Endometrium (tissue), 2 donors: ENCODE measurements around the gene MMP2.

Experiments
- FAIRE-seq: peaks from 2 replicates; lab custom pipeline; 2012; peaks lifted over from hg19 to GRCh38; lab: Jason Lieb, UNC
- donor health status: control.
- donor health status: control.

MMP2 gene

GRCh38 chr16:55478827-55479429, at the start of gene MMP2:
Gene MMP2 (plus strand): TSS chr16:55479198. CDS start chr16:55479480, 282 bp downstream.
- FAIRE-seq = no peak

GRCh38 chr16:55433030-55433429, 46.0 kb upstream of the MMP2 start:
- FAIRE-seq = no peak

DNA sequence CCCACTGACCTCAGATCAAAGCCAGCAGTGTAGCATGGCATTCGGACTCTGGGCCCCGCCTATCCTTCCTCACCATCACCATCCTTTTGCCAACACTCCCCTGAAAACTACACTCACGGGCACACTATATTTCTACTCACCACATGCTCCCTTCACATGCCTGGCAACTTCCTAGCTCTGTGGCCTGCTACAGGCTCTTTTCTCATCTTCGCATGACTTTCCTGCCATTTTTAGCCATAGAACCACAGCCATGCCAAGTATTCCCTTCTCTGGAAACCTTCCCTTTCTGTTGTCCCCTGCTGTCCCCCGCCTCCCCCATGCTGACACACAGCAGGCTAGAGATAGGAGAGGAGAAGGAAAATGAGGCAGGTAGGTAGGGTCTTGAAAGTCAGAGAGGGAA, 45.5 kb upstream of the MMP2 start:
- no peak for FAIRE-seq

- FAIRE-seq = no peak
Observed at GRCh38 chr16:55434000-55434399, 45.0 kb upstream of the MMP2 start.

DNA sequence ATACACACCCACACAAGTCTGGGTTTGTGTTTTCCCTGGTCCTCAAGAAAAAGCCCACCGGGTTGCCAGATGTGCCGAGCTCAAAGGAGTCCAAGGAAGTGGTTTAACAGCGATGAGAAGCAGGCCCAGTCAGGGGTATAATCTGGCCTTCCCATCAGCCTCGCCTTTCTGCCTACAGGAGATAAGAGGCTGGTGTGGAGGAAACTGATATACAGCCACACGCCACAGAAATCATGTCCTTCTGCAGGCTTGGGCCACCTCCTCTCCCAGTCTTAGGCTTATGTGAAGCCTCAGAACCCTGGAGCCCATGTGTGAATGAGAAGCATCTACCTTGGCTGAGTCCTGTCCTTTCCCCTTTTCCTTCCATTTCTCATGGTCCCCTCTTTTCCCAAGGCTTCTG, 43.6 kb upstream of the MMP2 start:
- FAIRE-seq = no peak

- no peak for FAIRE-seq
Observed at GRCh38 chr16:55436587-55436986, 42.4 kb upstream of the MMP2 start.

GRCh38 chr16:55437625-55438024, 41.4 kb upstream of the MMP2 start:
- FAIRE-seq = no peak

DNA sequence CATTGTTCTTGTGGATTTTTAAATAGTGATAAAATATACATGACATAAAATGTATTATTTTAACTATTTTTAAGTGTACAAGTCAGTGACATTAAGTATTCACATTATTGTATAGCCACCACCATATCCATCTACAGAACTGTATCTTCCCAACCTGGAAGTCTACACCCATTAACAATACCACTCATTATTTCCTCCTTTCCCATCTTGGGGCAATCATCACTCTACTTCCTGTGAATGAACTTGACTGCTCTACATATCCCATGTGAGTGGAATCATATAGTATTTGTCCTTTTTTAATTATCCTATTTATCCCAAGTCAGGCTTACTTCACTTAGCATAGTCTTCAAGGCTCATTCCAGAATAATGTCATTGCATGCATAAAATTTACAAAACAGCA, 40.7 kb upstream of the MMP2 start:
- no peak for FAIRE-seq

DNA sequence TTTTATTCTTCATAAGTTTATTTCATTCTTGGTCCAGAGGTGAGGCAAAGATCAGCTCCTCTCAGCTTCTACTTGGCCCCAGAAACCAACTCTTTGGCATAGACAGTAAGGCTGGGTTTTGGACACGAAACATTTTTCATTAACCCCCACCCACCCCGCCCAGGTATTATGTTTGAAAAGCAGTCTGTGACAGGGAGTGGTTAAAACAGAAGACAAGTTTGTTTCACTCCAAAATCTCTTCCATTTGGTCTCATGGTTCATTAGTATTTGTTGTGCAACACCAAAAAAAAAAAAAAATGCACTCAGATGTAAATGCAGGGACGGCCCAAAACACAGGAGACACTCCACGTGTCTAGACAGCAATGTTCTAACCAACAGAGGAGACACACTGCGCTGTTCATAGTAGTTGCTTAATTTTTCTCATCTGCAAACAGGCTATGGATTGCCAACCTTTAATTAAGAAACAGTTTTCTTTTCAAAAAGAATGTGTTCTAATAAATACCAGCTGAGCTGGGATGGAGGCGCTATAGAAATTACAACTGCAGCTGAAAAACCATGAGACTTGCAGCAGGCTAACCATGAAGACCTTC, 39.8 kb upstream of the MMP2 start:
- FAIRE-seq = no peak

GRCh38 chr16:55443434-55444346, 35.3 kb upstream of the MMP2 start:
- FAIRE-seq = no peak

GRCh38 chr16:55444754-55445485, 34.1 kb upstream of the MMP2 start:
- FAIRE-seq = no peak

DNA sequence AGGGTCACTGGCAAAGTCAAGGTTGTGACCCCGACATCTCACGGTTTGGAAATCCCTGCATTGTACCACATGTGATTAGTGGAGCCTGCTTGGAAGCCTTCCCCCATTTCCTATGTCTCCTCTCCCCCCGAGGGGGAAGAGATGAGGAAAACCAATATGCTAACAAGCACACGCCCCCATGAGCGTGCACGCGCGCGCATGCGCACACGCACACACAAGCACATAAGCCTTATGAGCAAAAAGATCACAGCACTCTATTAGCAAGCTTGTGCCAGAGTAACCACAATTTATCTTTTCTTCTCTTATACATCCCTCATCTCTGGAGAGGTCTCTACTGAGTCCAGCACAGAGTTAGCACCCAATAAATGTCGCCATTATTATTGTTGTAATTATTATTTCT, 31.8 kb upstream of the MMP2 start:
- no peak for FAIRE-seq

GRCh38 chr16:55452996-55453395, 26.0 kb upstream of the MMP2 start:
- no peak for FAIRE-seq

GRCh38 chr16:55453909-55454308, 25.1 kb upstream of the MMP2 start:
- FAIRE-seq = no peak

GRCh38 chr16:55454861-55455260, 24.1 kb upstream of the MMP2 start:
- FAIRE-seq = no peak

- no peak for FAIRE-seq
Observed at GRCh38 chr16:55462241-55462640, 16.8 kb upstream of the MMP2 start.

DNA sequence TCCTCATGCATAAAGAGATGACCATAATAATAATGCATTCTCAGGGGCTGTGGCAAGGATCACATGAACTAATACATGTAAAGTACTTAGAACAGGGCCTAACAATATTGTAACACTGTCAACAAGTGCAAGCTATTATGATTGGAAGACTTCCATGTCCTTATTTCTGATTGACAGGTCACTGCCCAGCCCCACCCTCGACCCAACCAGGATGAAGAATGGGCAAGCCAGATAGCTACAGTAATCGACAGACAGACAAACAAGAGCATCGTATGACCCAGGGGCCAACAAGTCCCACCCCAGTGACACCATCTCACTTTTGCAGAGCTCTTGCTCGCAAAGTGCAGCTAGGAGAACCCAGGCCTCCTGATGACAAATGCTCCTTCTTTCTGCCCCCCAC, 14.6 kb upstream of the MMP2 start:
- no peak for FAIRE-seq

DNA sequence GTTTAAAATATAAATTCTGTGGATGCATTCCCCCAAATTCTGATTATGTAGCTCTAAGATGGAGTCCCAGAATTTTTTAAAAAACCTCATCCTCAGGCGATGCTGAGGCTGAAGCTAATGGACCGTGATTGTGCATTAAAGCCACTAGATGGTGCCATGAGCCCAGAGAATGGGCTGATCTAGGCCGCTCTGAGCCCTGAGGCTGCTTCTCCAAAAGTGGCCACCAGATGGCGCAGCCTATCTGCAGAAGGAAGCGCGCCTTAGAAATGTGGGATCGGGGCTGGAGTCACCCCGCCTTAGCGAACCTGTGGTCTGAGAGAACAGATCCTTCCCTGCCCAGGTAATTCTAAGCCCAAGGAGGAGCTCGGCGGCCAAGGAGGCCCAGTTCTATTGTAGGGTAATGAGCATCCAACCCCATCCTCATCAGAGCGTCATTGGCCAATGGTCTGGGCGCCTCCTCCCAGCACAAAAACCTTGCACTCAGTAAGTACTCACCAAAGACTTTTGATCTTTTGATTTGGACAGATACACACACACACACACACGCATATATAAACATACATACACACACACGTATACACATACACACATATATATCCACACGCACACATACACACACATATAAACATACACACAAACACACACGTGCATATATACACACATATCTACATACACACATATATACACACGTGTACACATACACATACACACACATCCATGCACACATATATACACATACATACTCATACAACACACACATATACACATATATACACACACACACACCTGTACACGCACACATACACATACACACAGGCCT, 13.7 kb upstream of the MMP2 start:
- peak; percentile 46 for FAIRE-seq

- no peak for FAIRE-seq
Observed at GRCh38 chr16:55466209-55466608, 12.8 kb upstream of the MMP2 start.

DNA sequence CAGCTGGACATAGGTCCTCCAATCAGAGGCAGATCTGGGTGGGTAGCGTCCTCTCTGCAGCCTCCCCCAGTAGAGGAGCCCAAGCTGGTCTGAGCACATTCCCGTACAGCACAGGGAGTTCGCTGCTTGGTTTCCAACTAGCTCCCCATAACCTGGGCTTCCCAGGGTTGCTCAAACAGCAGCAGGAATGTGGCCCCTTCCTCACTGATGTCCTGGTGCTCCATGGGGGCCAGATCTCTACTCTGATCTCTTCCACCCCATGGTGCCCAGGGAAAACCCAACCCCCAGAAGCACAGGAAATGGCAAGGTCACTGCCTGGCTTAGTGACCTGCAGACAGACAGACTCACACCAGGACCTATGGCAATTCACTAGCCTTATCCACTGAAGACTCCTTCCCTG, 11.1 kb upstream of the MMP2 start:
- no peak for FAIRE-seq

DNA sequence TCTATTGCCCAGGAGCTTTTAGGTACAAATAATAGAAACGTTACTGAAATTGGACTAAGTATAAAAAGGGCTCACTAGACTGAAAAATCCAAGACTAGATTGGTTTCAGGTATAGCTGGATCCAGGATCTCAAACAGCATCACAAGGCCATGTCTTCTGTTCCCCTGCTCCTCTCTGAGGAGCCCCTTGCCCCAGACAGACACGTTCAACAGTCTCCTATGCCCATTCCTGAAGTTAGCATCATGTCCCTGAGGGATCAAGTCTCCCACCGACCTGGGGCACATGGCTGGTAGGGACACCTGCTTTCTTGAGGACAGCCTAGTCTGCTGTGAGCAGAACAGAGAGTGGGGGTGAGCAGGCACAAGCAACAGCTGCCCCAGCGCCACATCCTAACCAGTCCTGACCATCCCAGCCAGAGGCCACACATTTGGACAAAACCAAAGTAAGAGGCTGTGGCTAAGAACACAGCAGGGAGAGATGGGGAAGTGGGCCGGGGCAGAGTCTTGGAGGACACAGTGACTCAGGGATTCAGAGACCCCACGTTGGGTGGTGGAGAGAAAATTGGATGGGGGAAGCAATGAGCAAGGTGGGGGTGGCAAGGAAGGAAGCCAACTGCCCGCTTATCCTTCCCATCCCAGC, 10.5 kb upstream of the MMP2 start:
- no peak for FAIRE-seq
